ENCODE results near the gene HEATR5A.
"Not testable (repeated sequence)": the region's sequence is repeated elsewhere in the genome, so short reads cannot be mapped to it uniquely, and the experiment has no call there.

The HEATR5A gene

DNA sequence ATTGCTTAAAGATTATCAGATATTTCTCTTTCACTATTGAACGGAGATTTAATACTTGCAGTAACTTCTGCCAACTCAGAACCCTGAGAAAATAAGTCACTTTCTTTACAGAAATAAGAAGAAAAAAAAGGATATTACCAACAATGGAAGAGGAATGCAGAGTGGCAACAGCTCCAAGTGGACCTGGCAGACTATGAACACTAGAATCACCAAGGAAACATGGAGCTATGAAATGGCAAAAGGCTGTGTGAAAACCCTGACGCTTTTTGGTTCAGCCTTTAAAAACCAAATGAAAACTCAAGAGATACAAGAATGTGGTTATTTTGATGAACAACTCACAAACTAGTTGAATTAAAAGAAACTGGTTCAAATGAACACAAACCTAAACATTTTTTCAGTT, 19.2 kb upstream of the HEATR5A start:
- H3K4me3 ChIP-seq (ENCODE audit: low read depth, low read length): no peak overlapping the region
- TF ChIP-seq, protein P1, sequence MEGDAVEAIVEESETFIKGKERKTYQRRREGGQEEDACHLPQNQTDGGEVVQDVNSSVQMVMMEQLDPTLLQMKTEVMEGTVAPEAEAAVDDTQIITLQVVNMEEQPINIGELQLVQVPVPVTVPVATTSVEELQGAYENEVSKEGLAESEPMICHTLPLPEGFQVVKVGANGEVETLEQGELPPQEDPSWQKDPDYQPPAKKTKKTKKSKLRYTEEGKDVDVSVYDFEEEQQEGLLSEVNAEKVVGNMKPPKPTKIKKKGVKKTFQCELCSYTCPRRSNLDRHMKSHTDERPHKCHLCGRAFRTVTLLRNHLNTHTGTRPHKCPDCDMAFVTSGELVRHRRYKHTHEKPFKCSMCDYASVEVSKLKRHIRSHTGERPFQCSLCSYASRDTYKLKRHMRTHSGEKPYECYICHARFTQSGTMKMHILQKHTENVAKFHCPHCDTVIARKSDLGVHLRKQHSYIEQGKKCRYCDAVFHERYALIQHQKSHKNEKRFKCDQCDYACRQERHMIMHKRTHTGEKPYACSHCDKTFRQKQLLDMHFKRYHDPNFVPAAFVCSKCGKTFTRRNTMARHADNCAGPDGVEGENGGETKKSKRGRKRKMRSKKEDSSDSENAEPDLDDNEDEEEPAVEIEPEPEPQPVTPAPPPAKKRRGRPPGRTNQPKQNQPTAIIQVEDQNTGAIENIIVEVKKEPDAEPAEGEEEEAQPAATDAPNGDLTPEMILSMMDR (IDR thresholded peaks at IDR 0.05; ENCODE audit: borderline replicate concordance, insufficient read depth, low read depth, low read length): no peak

- H3K4me3 ChIP-seq (ENCODE audit: low read depth, low read length): not testable (repeated sequence)
Measured at GRCh38 chr14:31437045-31437691, 16.8 kb upstream of the HEATR5A start.

GRCh38 chr14:31435276-31435675, 14.9 kb upstream of the HEATR5A start:
- TF ChIP-seq, protein P1 (IDR thresholded peaks at IDR 0.05; ENCODE audit: borderline replicate concordance, insufficient read depth, low read depth, low read length): no peak
- no peak overlapping the region for H3K4me3 ChIP-seq (ENCODE audit: low read depth, low read length)

DNA sequence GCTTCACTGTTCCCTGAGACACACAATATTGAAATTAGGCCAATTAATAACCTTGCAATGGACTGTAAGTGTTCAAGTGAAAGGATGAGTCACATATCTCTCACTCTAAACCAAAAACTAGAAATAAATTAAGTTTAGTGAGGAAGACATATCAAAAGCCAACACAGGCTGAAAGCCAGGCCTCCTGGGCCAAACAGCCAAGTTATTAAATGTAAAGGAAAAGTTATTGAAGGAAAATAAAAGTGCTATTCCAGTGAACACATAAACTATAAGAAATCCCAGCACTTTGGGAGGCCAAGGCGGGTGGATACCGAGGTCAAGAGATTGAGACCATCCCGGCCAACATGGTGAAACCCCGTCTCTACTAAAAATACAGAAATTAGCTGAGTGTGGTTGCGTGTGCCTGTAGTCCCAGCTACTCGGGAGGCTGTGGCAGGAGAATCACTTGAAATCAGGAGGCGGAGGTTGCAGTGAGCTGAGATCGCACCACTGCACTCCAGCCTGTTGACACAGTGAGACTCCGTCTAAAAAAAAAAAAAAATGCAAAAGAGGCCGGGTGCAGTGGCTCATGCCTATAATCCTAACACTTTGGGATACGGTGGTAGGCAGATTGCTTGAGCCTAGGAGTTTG, 10.4 kb upstream of the HEATR5A start:
- TF ChIP-seq, protein P1 (IDR thresholded peaks at IDR 0.05; ENCODE audit: borderline replicate concordance, insufficient read depth, low read depth, low read length): no peak
- H3K4me3 ChIP-seq (ENCODE audit: low read depth, low read length): no peak overlapping the region

DNA sequence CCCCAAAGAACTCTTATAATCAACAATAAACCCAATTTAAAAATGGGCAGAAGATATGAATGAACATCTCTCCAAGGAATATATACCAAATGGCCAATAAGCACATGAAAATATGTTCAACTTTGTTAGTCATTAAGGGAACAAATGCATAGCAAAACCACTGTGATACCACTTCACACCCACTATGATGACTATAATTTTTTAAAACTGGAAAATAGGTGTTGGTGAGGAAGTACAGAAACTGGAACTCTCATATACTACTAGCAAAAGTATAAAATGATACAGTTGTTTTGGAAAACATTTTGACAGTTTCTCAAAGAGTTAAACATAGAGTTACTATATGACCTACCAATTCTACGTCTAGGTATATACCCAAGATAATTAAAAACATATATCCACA, 9.4 kb upstream of the HEATR5A start:
- H3K4me3 ChIP-seq (ENCODE audit: low read depth, low read length): no peak overlapping the region
- TF ChIP-seq, protein P1 (IDR thresholded peaks at IDR 0.05; ENCODE audit: borderline replicate concordance, insufficient read depth, low read depth, low read length): no peak

GRCh38 chr14:31428011-31428410, 7.7 kb upstream of the HEATR5A start:
- no peak overlapping the region for H3K4me3 ChIP-seq (ENCODE audit: low read depth, low read length)
- TF ChIP-seq, protein P1 (IDR thresholded peaks at IDR 0.05; ENCODE audit: borderline replicate concordance, insufficient read depth, low read depth, low read length): no peak

DNA sequence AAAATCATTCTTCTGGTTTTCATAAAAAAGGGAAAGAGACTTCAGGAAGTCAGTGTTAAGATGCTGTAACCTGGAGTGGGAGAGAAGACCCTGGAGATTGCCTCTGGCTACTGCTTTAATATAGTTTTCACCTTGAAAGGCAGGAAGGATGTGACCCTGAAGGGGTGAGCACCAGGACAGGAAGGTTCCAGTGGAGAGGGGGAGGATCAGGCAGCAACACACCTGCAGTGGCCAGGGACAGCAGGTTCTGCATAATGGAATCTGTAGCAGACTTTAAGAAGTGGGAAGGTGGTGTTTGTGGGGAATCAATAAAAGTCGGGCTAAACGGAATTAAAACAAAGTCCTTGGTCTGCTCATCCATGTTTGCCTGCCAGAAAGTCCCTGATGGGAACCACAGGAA, 6.3 kb upstream of the HEATR5A start:
- TF ChIP-seq, protein P1 (IDR thresholded peaks at IDR 0.05; ENCODE audit: borderline replicate concordance, insufficient read depth, low read depth, low read length): no peak
- H3K4me3 ChIP-seq (ENCODE audit: low read depth, low read length): no peak overlapping the region

Measured in GM12875 (cell line).